KMS-11 (cell line): ENCODE measurements around the gene AVEN.

Source experiments
- H2AFZ ChIP-seq: fragments of 200-600 bp; sonication (generic); 2 replicates; pipeline ENCODE4 v1.6.1; 2016; ENCODE audit warnings: antibody characterized with exemption, mixed run types, low read depth
- H3K27ac ChIP-seq: fragments of 200-600 bp; sonication (generic); 2 replicates; pipeline ENCODE4 v1.6.1; 2016; ENCODE audit warnings: mild to moderate bottlenecking, mixed run types
- H3K27me3 ChIP-seq: fragments of 200-600 bp; sonication (generic); 2 replicates; pipeline ENCODE4 v1.6.1; 2017; ENCODE audit warnings: mild to moderate bottlenecking, low read depth, mixed run types, moderate library complexity; ENCODE audit not compliant: insufficient read depth
- H3K36me3 ChIP-seq: fragments of 200-600 bp; sonication (generic); 2 replicates; pipeline ENCODE4 v1.6.1; 2017; ENCODE audit warnings: mild to moderate bottlenecking, mixed run types; ENCODE audit not compliant: insufficient read depth
- H3K4me1 ChIP-seq: fragments of 200-600 bp; sonication (generic); 2 replicates; pipeline ENCODE4 v1.6.1; 2016; ENCODE audit warnings: mild to moderate bottlenecking, low read depth, mixed run types; ENCODE audit not compliant: poor library complexity, severe bottlenecking
- H3K4me2 ChIP-seq: fragments of 200-600 bp; sonication (generic); 2 replicates; pipeline ENCODE4 v1.7.0; 2016; ENCODE audit warnings: mild to moderate bottlenecking, mixed run types
- H3K4me3 ChIP-seq: fragments of 200-600 bp; sonication (generic); IDR thresholded peaks from 2 replicates; pipeline ENCODE4 v1.6.1; 2017; ENCODE audit warnings: low read depth, low read length, mixed read lengths; ENCODE audit not compliant: insufficient read depth
- H3K79me2 ChIP-seq: fragments of 200-600 bp; sonication (generic); 2 replicates; pipeline ENCODE4 v1.6.1; 2016; ENCODE audit warnings: low read depth, mixed run types; ENCODE audit not compliant: insufficient read depth
- H3K9ac ChIP-seq: fragments of 200-600 bp; sonication (generic); 2 replicates; pipeline ENCODE4 v1.6.1; 2016; ENCODE audit warnings: mild to moderate bottlenecking, mixed run types
- H4K20me1 ChIP-seq: fragments of 200-600 bp; sonication (generic); 2 replicates; pipeline ENCODE4 v1.6.1; 2016; ENCODE audit warnings: mild to moderate bottlenecking, mixed run types; ENCODE audit not compliant: insufficient read depth
- CTCF ChIP-seq: fragments of 200-600 bp; sonication (generic); conservative IDR thresholded peaks from 2 replicates; pipeline ENCODE4 v1.6.1; 2017; ENCODE audit warnings: low read depth, mild to moderate bottlenecking, antibody characterized with exemption, low read length, moderate library complexity, mixed read lengths

Gene AVEN

GRCh38 chr15:33848011-33848410 lies 191.0 kb downstream of the AVEN start:
- TF ChIP-seq CTCF, result no peak
- Histone ChIP-seq H2AFZ (no peak overlapping the region), H3K9ac (no peak overlapping the region), H4K20me1 (no peaks in the 10 kb centered on the region), H3K79me2 (no peaks in the 10 kb centered on the region), H3K36me3 (no peaks in the 10 kb centered on the region), H3K27me3 (no peaks in the 10 kb centered on the region), H3K4me3 (no peak overlapping the region), H3K27ac (no peak overlapping the region), H3K4me1 (no peaks in the 10 kb centered on the region), H3K4me2 (no peak overlapping the region)

GRCh38 chr15:33846862-33847261 lies 192.1 kb downstream of the AVEN start:
- Histone ChIP-seq H3K4me2 (no peak overlapping the region), H2AFZ (no peak overlapping the region), H3K36me3 (no peaks in the 10 kb centered on the region), H3K27ac (no peak overlapping the region), H3K79me2 (no peaks in the 10 kb centered on the region), H3K27me3 (no peaks in the 10 kb centered on the region), H3K4me3 (no peak overlapping the region), H4K20me1 (no peaks in the 10 kb centered on the region), H3K9ac (no peak overlapping the region), H3K4me1 (no peaks in the 10 kb centered on the region)
- TF ChIP-seq CTCF, result no peak

GRCh38 chr15:33846142-33846541 lies 192.9 kb downstream of the AVEN start:
- H3K4me2 ChIP-seq, result no peak overlapping the region
- no peak for TF ChIP-seq CTCF

GRCh38 chr15:33844597-33844996 lies 194.4 kb downstream of the AVEN start:
- TF ChIP-seq CTCF, result no peak
- no peak overlapping the region for H3K9ac ChIP-seq
- no peaks in the 10 kb centered on the region for H4K20me1 ChIP-seq
- no peak overlapping the region for H3K4me3 ChIP-seq
- H2AFZ ChIP-seq, result no peak overlapping the region
- H3K27ac ChIP-seq, result no peak overlapping the region
- H3K27me3 ChIP-seq, result no peaks in the 10 kb centered on the region
- no peaks in the 10 kb centered on the region for H3K36me3 ChIP-seq
- no peak overlapping the region for H3K4me2 ChIP-seq
- H3K79me2 ChIP-seq, result no peaks in the 10 kb centered on the region
- H3K4me1 ChIP-seq, result no peaks in the 10 kb centered on the region

More at GRCh38 chr15:33846142-33846541, 192.9 kb downstream of the AVEN start:
- Histone ChIP-seq H3K4me3 (no peak overlapping the region), H3K27ac (no peak overlapping the region), H3K27me3 (no peaks in the 10 kb centered on the region), H3K36me3 (no peaks in the 10 kb centered on the region), H4K20me1 (no peaks in the 10 kb centered on the region), H3K79me2 (no peaks in the 10 kb centered on the region), H3K9ac (no peak overlapping the region), H3K4me1 (no peaks in the 10 kb centered on the region), H2AFZ (no peak overlapping the region)

GRCh38 chr15:33844186-33844585 lies 194.8 kb downstream of the AVEN start:
- H3K79me2 ChIP-seq, result no peaks in the 10 kb centered on the region
- no peak overlapping the region for H3K9ac ChIP-seq
- H3K4me1 ChIP-seq, result no peaks in the 10 kb centered on the region
- H3K36me3 ChIP-seq, result no peaks in the 10 kb centered on the region
- no peak overlapping the region for H3K27ac ChIP-seq
- no peaks in the 10 kb centered on the region for H4K20me1 ChIP-seq
- H3K4me3 ChIP-seq, result no peak overlapping the region
- H3K27me3 ChIP-seq, result no peaks in the 10 kb centered on the region
- H2AFZ ChIP-seq, result no peak overlapping the region
- H3K4me2 ChIP-seq, result no peak overlapping the region
- TF ChIP-seq CTCF, result no peak
